ENCODE data around the gene ZNF778.

- TF ChIP-seq CTCF (IDR thresholded peaks at IDR 0.05 in 2 of 3, conservative IDR thresholded peaks at IDR 0.05 in 1 of 3; ENCODE audit: control insufficient read depth in 2 of 3, extremely low read depth in 1 of 3, insufficient read depth in 1 of 3, low read depth in 3 of 3, low read length in 3 of 3) (no peak), TARDBP (IDR thresholded peaks at IDR 0.05; ENCODE audit: borderline replicate concordance) (no peak), STAT3 (IDR thresholded peaks at IDR 0.05; ENCODE audit: low read depth, low read length) (no peak), SREBF2 (IDR thresholded peaks at IDR 0.05; ENCODE audit: low read length) (no peak), NFYA (IDR thresholded peaks at IDR 0.05; ENCODE audit: borderline replicate concordance, low read depth, low read length) (no peak), NR2C2 (IDR thresholded peaks at IDR 0.05; ENCODE audit: borderline replicate concordance, control insufficient read depth, insufficient read length, low read depth) (no peak), YY1 (IDR thresholded peaks at IDR 0.05; ENCODE audit: low read depth, low read length) (no peak), ASH2L (IDR thresholded peaks at IDR 0.05; ENCODE audit: borderline replicate concordance, low read depth) (no peak), EZH2 (IDR thresholded peaks at IDR 0.05; ENCODE audit: borderline replicate concordance, control insufficient read depth, low read depth, low read length) (no peak)
Measured at GRCh38 chr16:89278441-89279240, 61.1 kb downstream of the ZNF778 start.

Data from GM12878 (cell line).